H1 (cell line): ENCODE data around the gene PRDM1. TPM values are rescaled to one million over a fixed set of nuclear protein-coding genes. Genes with fewer than 3 reads are reported as not detected.

ENCODE experiments used
- CBX5 ChIP-seq: fragments of 300-800, 300-1000 bp; sonication (generic); IDR thresholded peaks from 2 replicates; pipeline ENCODE4 v1.7.1; 2016; ENCODE audit warnings: antibody characterized with exemption, low read length, low read depth
- polyA plus RNA-seq, 7 experiments: library from polyadenylated mRNA; depleted of rRNA in 3 of 7; stranded (reverse) in 5 of 7; unstranded in 2 of 7; fragments of >200 nt in 5 of 7; fragments of 200-250 nt in 2 of 7; gene quantifications; 1 replicate in 5 of 7; 2 replicates in 1 of 7; 4 replicates in 1 of 7; pipeline versions ENCODE4 v1.2.1 to v1.2.3, GENCODE V29; 2011 to 2013; ENCODE audit warnings: missing spikeins in 2 of 7, mixed read lengths in 2 of 7
- total RNA-seq: library from RNA; stranded (reverse); fragmentation: NEBNext Ultra II Directional; extraction: Animal tissue kit (Norgen Biotek cat#: 25700); gene quantifications from 2 replicates; pipeline ENCODE4 v1.2.1, GENCODE V29; 2021
- TF ChIP-seq, protein P1 (sequence below): fragments of 300-600 bp; sonication (generic); IDR thresholded peaks from 2 replicates; pipeline ENCODE4 v1.7.1; 2012; ENCODE audit warnings: low read length, moderate library complexity, mild to moderate bottlenecking, inconsistent platforms; ENCODE audit not compliant: insufficient replicate concordance

PRDM1 gene
- total and polyA plus RNA-seq, 2 of the 8 experiments (the other 6 are each of a cell fraction or from before 2014, with no cell fraction given): 0.21 to 0.74 TPM

GRCh38 chr6:106094261-106094963 is 8.3 kb downstream of the PRDM1 start (continued):
- TF ChIP-seq, protein P1, sequence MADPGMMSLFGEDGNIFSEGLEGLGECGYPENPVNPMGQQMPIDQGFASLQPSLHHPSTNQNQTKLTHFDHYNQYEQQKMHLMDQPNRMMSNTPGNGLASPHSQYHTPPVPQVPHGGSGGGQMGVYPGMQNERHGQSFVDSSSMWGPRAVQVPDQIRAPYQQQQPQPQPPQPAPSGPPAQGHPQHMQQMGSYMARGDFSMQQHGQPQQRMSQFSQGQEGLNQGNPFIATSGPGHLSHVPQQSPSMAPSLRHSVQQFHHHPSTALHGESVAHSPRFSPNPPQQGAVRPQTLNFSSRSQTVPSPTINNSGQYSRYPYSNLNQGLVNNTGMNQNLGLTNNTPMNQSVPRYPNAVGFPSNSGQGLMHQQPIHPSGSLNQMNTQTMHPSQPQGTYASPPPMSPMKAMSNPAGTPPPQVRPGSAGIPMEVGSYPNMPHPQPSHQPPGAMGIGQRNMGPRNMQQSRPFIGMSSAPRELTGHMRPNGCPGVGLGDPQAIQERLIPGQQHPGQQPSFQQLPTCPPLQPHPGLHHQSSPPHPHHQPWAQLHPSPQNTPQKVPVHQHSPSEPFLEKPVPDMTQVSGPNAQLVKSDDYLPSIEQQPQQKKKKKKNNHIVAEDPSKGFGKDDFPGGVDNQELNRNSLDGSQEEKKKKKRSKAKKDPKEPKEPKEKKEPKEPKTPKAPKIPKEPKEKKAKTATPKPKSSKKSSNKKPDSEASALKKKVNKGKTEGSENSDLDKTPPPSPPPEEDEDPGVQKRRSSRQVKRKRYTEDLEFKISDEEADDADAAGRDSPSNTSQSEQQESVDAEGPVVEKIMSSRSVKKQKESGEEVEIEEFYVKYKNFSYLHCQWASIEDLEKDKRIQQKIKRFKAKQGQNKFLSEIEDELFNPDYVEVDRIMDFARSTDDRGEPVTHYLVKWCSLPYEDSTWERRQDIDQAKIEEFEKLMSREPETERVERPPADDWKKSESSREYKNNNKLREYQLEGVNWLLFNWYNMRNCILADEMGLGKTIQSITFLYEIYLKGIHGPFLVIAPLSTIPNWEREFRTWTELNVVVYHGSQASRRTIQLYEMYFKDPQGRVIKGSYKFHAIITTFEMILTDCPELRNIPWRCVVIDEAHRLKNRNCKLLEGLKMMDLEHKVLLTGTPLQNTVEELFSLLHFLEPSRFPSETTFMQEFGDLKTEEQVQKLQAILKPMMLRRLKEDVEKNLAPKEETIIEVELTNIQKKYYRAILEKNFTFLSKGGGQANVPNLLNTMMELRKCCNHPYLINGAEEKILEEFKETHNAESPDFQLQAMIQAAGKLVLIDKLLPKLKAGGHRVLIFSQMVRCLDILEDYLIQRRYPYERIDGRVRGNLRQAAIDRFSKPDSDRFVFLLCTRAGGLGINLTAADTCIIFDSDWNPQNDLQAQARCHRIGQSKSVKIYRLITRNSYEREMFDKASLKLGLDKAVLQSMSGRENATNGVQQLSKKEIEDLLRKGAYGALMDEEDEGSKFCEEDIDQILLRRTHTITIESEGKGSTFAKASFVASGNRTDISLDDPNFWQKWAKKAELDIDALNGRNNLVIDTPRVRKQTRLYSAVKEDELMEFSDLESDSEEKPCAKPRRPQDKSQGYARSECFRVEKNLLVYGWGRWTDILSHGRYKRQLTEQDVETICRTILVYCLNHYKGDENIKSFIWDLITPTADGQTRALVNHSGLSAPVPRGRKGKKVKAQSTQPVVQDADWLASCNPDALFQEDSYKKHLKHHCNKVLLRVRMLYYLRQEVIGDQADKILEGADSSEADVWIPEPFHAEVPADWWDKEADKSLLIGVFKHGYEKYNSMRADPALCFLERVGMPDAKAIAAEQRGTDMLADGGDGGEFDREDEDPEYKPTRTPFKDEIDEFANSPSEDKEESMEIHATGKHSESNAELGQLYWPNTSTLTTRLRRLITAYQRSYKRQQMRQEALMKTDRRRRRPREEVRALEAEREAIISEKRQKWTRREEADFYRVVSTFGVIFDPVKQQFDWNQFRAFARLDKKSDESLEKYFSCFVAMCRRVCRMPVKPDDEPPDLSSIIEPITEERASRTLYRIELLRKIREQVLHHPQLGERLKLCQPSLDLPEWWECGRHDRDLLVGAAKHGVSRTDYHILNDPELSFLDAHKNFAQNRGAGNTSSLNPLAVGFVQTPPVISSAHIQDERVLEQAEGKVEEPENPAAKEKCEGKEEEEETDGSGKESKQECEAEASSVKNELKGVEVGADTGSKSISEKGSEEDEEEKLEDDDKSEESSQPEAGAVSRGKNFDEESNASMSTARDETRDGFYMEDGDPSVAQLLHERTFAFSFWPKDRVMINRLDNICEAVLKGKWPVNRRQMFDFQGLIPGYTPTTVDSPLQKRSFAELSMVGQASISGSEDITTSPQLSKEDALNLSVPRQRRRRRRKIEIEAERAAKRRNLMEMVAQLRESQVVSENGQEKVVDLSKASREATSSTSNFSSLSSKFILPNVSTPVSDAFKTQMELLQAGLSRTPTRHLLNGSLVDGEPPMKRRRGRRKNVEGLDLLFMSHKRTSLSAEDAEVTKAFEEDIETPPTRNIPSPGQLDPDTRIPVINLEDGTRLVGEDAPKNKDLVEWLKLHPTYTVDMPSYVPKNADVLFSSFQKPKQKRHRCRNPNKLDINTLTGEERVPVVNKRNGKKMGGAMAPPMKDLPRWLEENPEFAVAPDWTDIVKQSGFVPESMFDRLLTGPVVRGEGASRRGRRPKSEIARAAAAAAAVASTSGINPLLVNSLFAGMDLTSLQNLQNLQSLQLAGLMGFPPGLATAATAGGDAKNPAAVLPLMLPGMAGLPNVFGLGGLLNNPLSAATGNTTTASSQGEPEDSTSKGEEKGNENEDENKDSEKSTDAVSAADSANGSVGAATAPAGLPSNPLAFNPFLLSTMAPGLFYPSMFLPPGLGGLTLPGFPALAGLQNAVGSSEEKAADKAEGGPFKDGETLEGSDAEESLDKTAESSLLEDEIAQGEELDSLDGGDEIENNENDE: no peak
- TF ChIP-seq CBX5: no peak
